Tibial artery (tissue), 4 donors: ENCODE measurements around the gene PRSS36.

Experiments
- DNase-seq, 2 donors: peaks; one replicate each; pipeline ENCODE4 v3.0.0-alpha.2; 2019
- H3K27ac ChIP-seq, 2 donors: fragments of 200-600 bp; sonication (generic) in 1 of 2; 1 replicate in 1 of 2; 2 replicates in 1 of 2; pipeline ENCODE4 v1.5.1; 2018 to 2019; ENCODE audit warnings: mild to moderate bottlenecking in 1 of 2
- H3K27me3 ChIP-seq, 2 donors: fragments of 200-600 bp; sonication (generic) in 1 of 2; one replicate each; pipeline versions ENCODE4 v1.5.1 to v1.6.0; 2016 to 2019
- H3K36me3 ChIP-seq, 3 donors: fragments of 200-600 bp; sonication (generic) in 2 of 3; one replicate each; pipeline ENCODE4 v1.5.1; 2016 to 2019; ENCODE audit warnings: mild to moderate bottlenecking in 2 of 3
- H3K4me1 ChIP-seq, 4 donors: fragments of 200-600 bp; sonication (generic) in 2 of 4; 1 replicate in 3 of 4; 2 replicates in 1 of 4; pipeline ENCODE4 v1.5.1; 2016 to 2019
- H3K4me3 ChIP-seq, 2 donors: fragments of 200-600 bp; sonication (generic) in 1 of 2; 1 replicate in 1 of 2; 2 replicates in 1 of 2; pipeline ENCODE4 v1.5.1; 2018 to 2019; ENCODE audit warnings: mild to moderate bottlenecking in 2 of 2
- H3K9me3 ChIP-seq, 3 donors: fragments of 200-600 bp; sonication (generic) in 1 of 3; one replicate each; pipeline ENCODE4 v1.5.1; 2016 to 2019
- CTCF ChIP-seq, 2 experiments: fragments of 200-600 bp in 1 of 2; fragments of 450-650 bp in 1 of 2; IDR thresholded peaks; one replicate each; pipeline ENCODE4 v1.5.1; 2017 to 2019; ENCODE audit warnings: antibody characterized with exemption in 2 of 2, mild to moderate bottlenecking in 1 of 2, moderate library complexity in 1 of 2
- intact Hi-C: fragments of 100-400 bp; cut with DNase I; formaldehyde crosslinking; loops from one replicate; pipeline ENCODE4 v1.15.0; 2023; ENCODE audit warnings: low total_unique reads

PRSS36 gene

GRCh38 chr16:31190061-31190460 lies 40.2 kb upstream of the PRSS36 start:
- H3K4me3 ChIP-seq, result no peak overlapping the region
- no peak for DNase-seq
- no peaks in the 10 kb centered on the region for H3K4me1 ChIP-seq
- H3K27me3 ChIP-seq, result no peaks in the 10 kb centered on the region
- H3K27ac ChIP-seq, result no peak overlapping the region
- TF ChIP-seq CTCF (IDR thresholded peaks at IDR 0.05), result no peak
- intact Hi-C loops, result loop anchor here (5.0 kb wide), 1 partner anchor 252 kb away; the partner anchor contains the start of gene ZNF843
- peaks cover 99 to 100% (median 100%) of the 10 kb centered on the region in 3 donors for H3K36me3 ChIP-seq
- no peaks in the 10 kb centered on the region for H3K9me3 ChIP-seq

- no peak overlapping the region for H3K27ac ChIP-seq
- no peaks in the 10 kb centered on the region for H3K4me1 ChIP-seq
- TF ChIP-seq CTCF (IDR thresholded peaks at IDR 0.05), result no peak
- DNase-seq, result no peak
- H3K36me3 ChIP-seq, result peaks cover 99 to 100% (median 100%) of the 10 kb centered on the region in 3 donors
- no peaks in the 10 kb centered on the region for H3K27me3 ChIP-seq
- intact Hi-C loops, result loop anchor here (10.0 kb wide), 1 partner anchor 315 kb away; the partner anchor contains the start of gene RUSF1
- H3K4me3 ChIP-seq, result no peak overlapping the region
- H3K9me3 ChIP-seq, result no peaks in the 10 kb centered on the region
Observed at GRCh38 chr16:31189412-31189778, 39.5 kb upstream of the PRSS36 start.

- no peak for TF ChIP-seq CTCF (IDR thresholded peaks at IDR 0.05)
- no peak for DNase-seq
- Histone ChIP-seq H3K4me1 (peaks cover 0 to 5% (median 4%) of the 10 kb centered on the region in 4 donors), H3K4me3 (no peak overlapping the region), H3K36me3 (peaks cover 99 to 100% (median 100%) of the 10 kb centered on the region in 3 donors), H3K27me3 (no peaks in the 10 kb centered on the region), H3K27ac (no peak overlapping the region), H3K9me3 (no peaks in the 10 kb centered on the region)
- intact Hi-C loops, result loop anchor here (10.0 kb wide), 1 partner anchor 316 kb away; the partner anchor contains the start of gene RUSF1
Observed at GRCh38 chr16:31188450-31189411, 38.9 kb upstream of the PRSS36 start.

GRCh38 chr16:31187808-31188189 lies 37.9 kb upstream of the PRSS36 start:
- H3K27me3 ChIP-seq, result no peaks in the 10 kb centered on the region
- intact Hi-C loops, result loop anchor here (10.0 kb wide), 1 partner anchor 317 kb away; the partner anchor contains the start of gene RUSF1
- H3K9me3 ChIP-seq, result no peaks in the 10 kb centered on the region
- no peak for TF ChIP-seq CTCF (IDR thresholded peaks at IDR 0.05)
- H3K4me1 ChIP-seq, result peaks cover 0 to 14% (median 12%) of the 10 kb centered on the region in 4 donors
- H3K36me3 ChIP-seq, result peaks cover 94 to 100% (median 99%) of the 10 kb centered on the region in 3 donors
- no peak for DNase-seq
- no peak overlapping the region for H3K27ac ChIP-seq
- H3K4me3 ChIP-seq, result no peak overlapping the region

- H3K9me3 ChIP-seq, result no peaks in the 10 kb centered on the region
- no peak overlapping the region for H3K4me3 ChIP-seq
- H3K27ac ChIP-seq, result no peak overlapping the region
- peaks cover 0 to 20% (median 18%) of the 10 kb centered on the region in 4 donors for H3K4me1 ChIP-seq
- TF ChIP-seq CTCF (IDR thresholded peaks at IDR 0.05), result no peak
- peaks cover 91 to 98% (median 98%) of the 10 kb centered on the region in 3 donors for H3K36me3 ChIP-seq
- intact Hi-C loops, result loop anchor here (10.0 kb wide), 1 partner anchor 318 kb away; the partner anchor contains the start of gene RUSF1
- H3K27me3 ChIP-seq, result no peaks in the 10 kb centered on the region
- no peak for DNase-seq
Observed at GRCh38 chr16:31186930-31187807, 37.3 kb upstream of the PRSS36 start.
